Measurements from ENCODE around the gene PTPRN2. TPM values are rescaled to one million over a fixed set of nuclear protein-coding genes. Genes with fewer than 3 reads are reported as not detected.

The PTPRN2 gene
- total and polyA plus RNA-seq, 9 of the 15 experiments (the other 6 are each of a cell fraction or from before 2014, with no cell fraction given) = not detected

DNA sequence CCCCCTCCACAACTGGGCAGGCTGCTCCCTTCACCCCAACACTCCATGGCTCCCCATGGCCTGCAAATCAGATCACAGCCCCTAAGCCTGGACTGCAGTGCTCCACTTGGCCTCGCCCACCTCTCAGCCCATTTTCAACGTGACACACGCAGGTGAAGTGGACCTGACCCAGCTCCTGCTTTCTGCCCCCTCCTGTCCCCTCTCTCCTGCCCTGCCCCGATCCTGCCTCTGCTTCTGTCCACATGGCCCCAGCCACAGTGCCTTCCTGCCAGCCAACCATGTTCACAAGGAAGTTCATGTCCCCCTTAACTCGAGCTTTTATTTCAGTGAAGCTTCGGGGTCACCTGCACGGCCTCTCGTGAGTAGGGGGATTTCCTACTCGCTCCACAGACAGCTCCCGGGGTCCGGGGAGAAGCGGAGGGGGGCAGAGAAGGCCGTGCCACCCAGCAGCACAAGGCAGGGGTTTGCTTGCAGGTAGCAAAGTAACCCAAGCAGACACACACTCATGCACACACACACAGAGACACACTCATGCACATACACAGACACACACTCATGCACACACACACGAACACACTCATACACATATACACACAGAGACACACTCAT is 713.3 kb downstream of the PTPRN2 start:
- H2AFZ ChIP-seq (ENCODE audit: low read depth, low read length) = no peak overlapping the region
- H3K9me3 ChIP-seq (replicated peaks; ENCODE audit: control insufficient read depth, insufficient read depth, low read depth, low read length) = no peaks in the 10 kb centered on the region
- peaks cover 11% of the 10 kb centered on the region for H4K20me1 ChIP-seq (replicated peaks; ENCODE audit: control insufficient read depth, insufficient read depth, low read length)
- 2% methylated on average over 14 of the region's 14 CpGs for WGBS (ENCODE audit: insufficient coverage, low coverage, missing lambda C conversion rate)
- no peaks in the 10 kb centered on the region for H3K79me2 ChIP-seq (ENCODE audit: control insufficient read depth, insufficient read depth, low read length)
- peaks cover 6 to 52% of the 10 kb centered on the region in 2 experiments; a peak in 4 of 5 replicates for H3K27me3 ChIP-seq (ENCODE audit: control insufficient read depth in 2 of 2, insufficient read depth in 2 of 2, low read length in 2 of 2)
- H3K4me2 ChIP-seq (ENCODE audit: insufficient read depth, low read length) = no peak overlapping the region
- no peak overlapping the region; a peak in 1 of 4 replicates for H3K9ac ChIP-seq (ENCODE audit: insufficient read depth in 1 of 2, low read depth in 2 of 2, low read length in 2 of 2)
- in situ Hi-C loops (cut with MboI) = no loop called here
- DNase-seq (ENCODE audit: extremely low read depth in 1 of 4, low spot score in 3 of 4) (no peak), FAIRE-seq (no peak), ATAC-seq (no peak)
- CTCF ChIA-PET (ENCODE audit: low intra/inter-chr PET ratio) = no interaction called here
- H3K9me1 ChIP-seq (ENCODE audit: control insufficient read depth, insufficient read depth, low read length) = no peaks in the 10 kb centered on the region
- intact Hi-C loops (cut with micrococcal nuclease) = loop anchor here (2.0 kb wide), 1 partner anchor 442 kb away; no protein-coding TSS in a partner anchor
- H3K27ac ChIP-seq (ENCODE audit: extremely low read depth, low read depth, low read length) = no peak overlapping the region
- TF ChIP-seq PURB (CRISPR knock-in tag; IDR thresholded peaks at IDR 0.05; ENCODE audit: low read depth) (no peak), ZNF280A (IDR thresholded peaks at IDR 0.05; ENCODE audit: low read depth, partially characterized antibody) (no peak), ZNF217 (CRISPR knock-in tag; IDR thresholded peaks at IDR 0.05) (no peak), POLR3G (IDR thresholded peaks at IDR 0.05; ENCODE audit: extremely low read depth, insufficient read length, insufficient replicate concordance) (no peak), BRF2 (IDR thresholded peaks at IDR 0.05; ENCODE audit: borderline replicate concordance, insufficient read depth, insufficient read length) (no peak), FOS (IDR thresholded peaks at IDR 0.05; ENCODE audit: extremely low read depth, insufficient read length) (no peak), CEBPB (tag; IDR thresholded peaks at IDR 0.05) (no peak), SPI1 (IDR thresholded peaks at IDR 0.05; ENCODE audit: borderline replicate concordance, low read depth, low read length) (no peak), CBFA2T2 (conservative IDR thresholded peaks at IDR 0.05) (no peak), RNF2 (IDR thresholded peaks at IDR 0.05) (no peak), KDM2B (CRISPR knock-in tag; IDR thresholded peaks at IDR 0.05) (no peak), NFXL1 (CRISPR knock-in tag; IDR thresholded peaks at IDR 0.05) (no peak)
- BruUV-seq (replicated peaks) = no TSS peak
- H3K4me3 ChIP-seq = no peak overlapping the region
- H3K4me1 ChIP-seq (replicated peaks in 1 of 2; ENCODE audit: control insufficient read depth in 2 of 2, insufficient read depth in 2 of 2, low read length in 2 of 2) = peaks cover 0 to 8% of the 10 kb centered on the region in 2 experiments; a peak in 2 of 5 replicates
- H3K36me3 ChIP-seq (ENCODE audit: control insufficient read depth, insufficient read depth, low read length) = no peaks in the 10 kb centered on the region
- POLR2A ChIA-PET = no interaction called here
